H1 (cell line): ENCODE data around the gene LIPC. TPM values are rescaled to one million over a fixed set of nuclear protein-coding genes. Genes with fewer than 3 reads are reported as not detected.

Experiments
- CTCF ChIA-PET: fragments of 300-600 bp; sonication (Branson Sonifier 250); formaldehyde crosslinking; loops from one replicate; lab custom pipeline; 2021; ENCODE audit not compliant: partially characterized antibody; lab: Charles Lee
- POLR2A ChIA-PET: fragments of 300-600 bp; sonication (Branson Sonifier 250); formaldehyde crosslinking; loops from one replicate; lab custom pipeline; 2021; ENCODE audit warnings: inconsistent platforms; ENCODE audit not compliant: partially characterized antibody; lab: Charles Lee
- DNase-seq, 2 experiments: peaks; one replicate each; pipeline versions ENCODE4 v3.0.0 to v3.0.0-alpha.2; 2010 to 2022; ENCODE audit warnings: low spot score in 2 of 2, low read depth in 1 of 2, mixed read lengths in 1 of 2
- FAIRE-seq: peaks from 2 replicates; lab custom pipeline; 2011; peaks lifted over from hg19 to GRCh38; lab: Jason Lieb, UNC
- H2AFZ ChIP-seq: 2 replicates; pipeline ENCODE4 v1.8.1; 2012; ENCODE audit warnings: low read length, inconsistent platforms
- H2AK5ac ChIP-seq: 2 replicates; pipeline ENCODE4 v1.6.1; 2013; ENCODE audit warnings: low read depth, low read length
- H2BK120ac ChIP-seq: replicated peaks from 2 replicates; pipeline ENCODE3; 2013; ENCODE audit warnings: low read depth, low read length, inconsistent platforms
- H2BK12ac ChIP-seq: 2 replicates; pipeline ENCODE4 v1.6.1; 2013; ENCODE audit warnings: low read depth, low read length
- H2BK15ac ChIP-seq: 2 replicates; pipeline ENCODE4 v1.6.1; 2013; ENCODE audit warnings: low read length
- H2BK20ac ChIP-seq: 2 replicates; pipeline ENCODE4 v1.6.1; 2013; ENCODE audit warnings: low read length
- H2BK5ac ChIP-seq: 2 replicates; pipeline ENCODE4 v1.6.1; 2013; ENCODE audit warnings: low read depth, low read length
- H3K14ac ChIP-seq: 2 replicates; pipeline ENCODE4 v1.6.1; 2013; ENCODE audit warnings: inconsistent platforms; ENCODE audit not compliant: insufficient read length
- H3K18ac ChIP-seq: 2 replicates; pipeline ENCODE4 v1.6.1; 2013; ENCODE audit warnings: low read length; ENCODE audit errors: extremely low read depth
- H3K23ac ChIP-seq: 2 replicates; pipeline ENCODE4 v1.6.1; 2013; ENCODE audit warnings: inconsistent platforms; ENCODE audit not compliant: insufficient read length
- H3K23me2 ChIP-seq: 2 replicates; pipeline ENCODE4 v1.6.1; 2013; ENCODE audit warnings: low read depth, low read length
- H3K27ac ChIP-seq: 2 replicates; pipeline ENCODE4 v1.6.1; 2011; ENCODE audit warnings: low read depth, low read length, inconsistent platforms
- H3K27me3 ChIP-seq, 4 experiments: replicated peaks in 1 of 4; 1 replicate in 1 of 4; 2 replicates in 3 of 4; pipeline versions ENCODE4 v1.6.1 to v1.8.1; 2011 to 2013; ENCODE audit warnings: low read length in 3 of 4, mild to moderate bottlenecking in 3 of 4, inconsistent platforms in 2 of 4, mixed read lengths in 2 of 4, moderate library complexity in 1 of 4; ENCODE audit not compliant: control insufficient read depth in 3 of 4, insufficient read depth in 3 of 4; ENCODE audit errors: extremely low read depth in 1 of 4
- H3K36me3 ChIP-seq, 4 experiments: 2 replicates each; pipeline versions ENCODE4 v1.6.1 to v1.8.1; 2011 to 2013; ENCODE audit warnings: mild to moderate bottlenecking in 4 of 4, low read length in 3 of 4, moderate library complexity in 2 of 4, control low read depth in 1 of 4, inconsistent platforms in 1 of 4; ENCODE audit not compliant: insufficient read depth in 4 of 4, control insufficient read depth in 2 of 4
- H3K4ac ChIP-seq: replicated peaks from 2 replicates; pipeline ENCODE3; 2013; ENCODE audit warnings: low read length, low read depth, mixed read lengths, inconsistent platforms; ENCODE audit not compliant: insufficient read length
- H3K4me1 ChIP-seq, 4 experiments: replicated peaks in 1 of 4; 1 replicate in 1 of 4; 2 replicates in 3 of 4; pipeline versions ENCODE4 v1.6.1 to v1.8.1; 2011 to 2013; ENCODE audit warnings: low read length in 3 of 4, inconsistent platforms in 2 of 4, mixed read lengths in 1 of 4; ENCODE audit not compliant: insufficient read depth in 4 of 4, control insufficient read depth in 3 of 4
- H3K4me2 ChIP-seq, 2 experiments: 2 replicates each; pipeline versions ENCODE4 v1.6.1 to v1.8.1; 2011 to 2013; ENCODE audit warnings: low read depth in 2 of 2, low read length in 2 of 2, control low read depth in 1 of 2, inconsistent platforms in 1 of 2, mild to moderate bottlenecking in 1 of 2; ENCODE audit not compliant: insufficient read depth in 1 of 2
- H3K4me3 ChIP-seq, 4 experiments: fragments of 200-600, 300-600 bp in 1 of 4; sonication (generic), shearing (Covaris generic), sonication (Bioruptor Twin) in 1 of 4; 2 replicates each; pipeline versions ENCODE4 v1.5.1 to v1.8.1; 2011 to 2016; ENCODE audit warnings: low read length in 4 of 4, low read depth in 3 of 4, control low read depth in 2 of 4, inconsistent platforms in 2 of 4, mild to moderate bottlenecking in 2 of 4, mixed read lengths in 1 of 4, moderate library complexity in 1 of 4; ENCODE audit not compliant: insufficient read depth in 2 of 4; ENCODE audit errors: extremely low read depth in 1 of 4
- H3K56ac ChIP-seq: replicated peaks from 2 replicates; pipeline ENCODE3; 2013; ENCODE audit warnings: low read depth, mild to moderate bottlenecking, mixed read lengths, low read length, inconsistent platforms; ENCODE audit not compliant: insufficient read length
- H3K79me1 ChIP-seq: 2 replicates; pipeline ENCODE4 v1.6.1; 2013; ENCODE audit warnings: low read depth, low read length, control low read depth
- H3K79me2 ChIP-seq, 2 experiments: 2 replicates each; pipeline versions ENCODE4 v1.6.1 to v1.8.1; 2012 to 2013; ENCODE audit warnings: low read length in 2 of 2, mild to moderate bottlenecking in 2 of 2, inconsistent platforms in 1 of 2; ENCODE audit not compliant: insufficient read depth in 2 of 2, control insufficient read depth in 1 of 2
- H3K9ac ChIP-seq, 4 experiments: replicated peaks in 1 of 4; 1 replicate in 1 of 4; 2 replicates in 3 of 4; pipeline versions ENCODE4 v1.6.1 to v1.8.1; 2011 to 2013; ENCODE audit warnings: low read depth in 3 of 4, low read length in 3 of 4, control low read depth in 2 of 4, mild to moderate bottlenecking in 2 of 4, moderate library complexity in 2 of 4, inconsistent platforms in 1 of 4; ENCODE audit errors: extremely low read depth in 1 of 4
- H3K9me3 ChIP-seq, 2 experiments: 2 replicates each; pipeline versions ENCODE4 v1.6.1 to v1.8.1; 2012 to 2013; ENCODE audit warnings: mild to moderate bottlenecking in 2 of 2, moderate library complexity in 2 of 2, control low read depth in 1 of 2, inconsistent platforms in 1 of 2, low read depth in 1 of 2, low read length in 1 of 2, mixed read lengths in 1 of 2; ENCODE audit not compliant: insufficient read depth in 2 of 2
- H4K20me1 ChIP-seq, 2 experiments: replicated peaks in 1 of 2; 2 replicates each; pipeline versions ENCODE3 to v1.8.1; 2011 to 2013; ENCODE audit warnings: inconsistent platforms in 2 of 2, low read length in 2 of 2, mild to moderate bottlenecking in 1 of 2; ENCODE audit not compliant: insufficient read depth in 2 of 2, control insufficient read depth in 1 of 2
- H4K5ac ChIP-seq: 2 replicates; pipeline ENCODE4 v1.6.1; 2013; ENCODE audit warnings: low read length, low read depth, mixed read lengths, inconsistent platforms; ENCODE audit not compliant: insufficient read length
- H4K8ac ChIP-seq: 2 replicates; pipeline ENCODE4 v1.8.0; 2013; ENCODE audit warnings: mild to moderate bottlenecking, moderate library complexity, low read length, inconsistent platforms; ENCODE audit not compliant: insufficient read depth; ENCODE audit errors: extremely low read depth
- H4K91ac ChIP-seq: replicated peaks from 2 replicates; pipeline ENCODE3; 2013; ENCODE audit warnings: low read length, mixed read lengths, inconsistent platforms; ENCODE audit not compliant: insufficient read length
- BCL11A ChIP-seq, 2 experiments: IDR thresholded peaks; one replicate each; pipeline ENCODE4 v1.6.1; 2011; ENCODE audit warnings: low read depth in 2 of 2, low read length in 2 of 2, mild to moderate bottlenecking in 2 of 2
- CHD2 ChIP-seq: IDR thresholded peaks from 2 replicates; pipeline ENCODE4 v1.6.1; 2012; ENCODE audit warnings: low read length, improper control_type of control experiment
- EP300 ChIP-seq, 2 experiments: IDR thresholded peaks; 1 replicate in 1 of 2; 2 replicates in 1 of 2; pipeline ENCODE4 v1.6.1; 2011 to 2012; ENCODE audit warnings: low read depth in 2 of 2, low read length in 2 of 2, mild to moderate bottlenecking in 2 of 2, borderline replicate concordance in 1 of 2, inconsistent platforms in 1 of 2, moderate library complexity in 1 of 2
- EZH2 ChIP-seq: fragments of 200-600 bp; sonication (generic); IDR thresholded peaks from 2 replicates; pipeline ENCODE4 v1.7.1; 2012; ENCODE audit warnings: low read depth, mild to moderate bottlenecking, moderate library complexity, low read length, inconsistent platforms; ENCODE audit not compliant: severe bottlenecking
- HDAC6 ChIP-seq: IDR thresholded peaks from one replicate; pipeline ENCODE4 v1.7.1; 2012; ENCODE audit warnings: low read depth, mild to moderate bottlenecking, inconsistent platforms, low read length, moderate library complexity
- MAFK ChIP-seq: IDR thresholded peaks from 2 replicates; pipeline ENCODE4 v1.6.1; 2012; ENCODE audit warnings: low read depth, mild to moderate bottlenecking, improper control_type of control experiment, low read length
- NANOG ChIP-seq: IDR thresholded peaks from 2 replicates; pipeline ENCODE4 v1.6.1; 2011; ENCODE audit warnings: low read length, low read depth, mild to moderate bottlenecking, inconsistent platforms; ENCODE audit not compliant: insufficient read depth, poor library complexity, severe bottlenecking
- POLR2AphosphoS5 ChIP-seq: IDR thresholded peaks from 2 replicates; pipeline ENCODE4 v1.6.1; 2011; ENCODE audit warnings: low read depth, low read length
- POU5F1 ChIP-seq: IDR thresholded peaks from 2 replicates; pipeline ENCODE4 v1.6.1; 2011; ENCODE audit warnings: low read depth, mild to moderate bottlenecking, low read length, moderate library complexity
- SIRT6 ChIP-seq: IDR thresholded peaks from one replicate; pipeline ENCODE4 v1.7.1; 2012; ENCODE audit warnings: low read length, inconsistent platforms
- SP2 ChIP-seq: IDR thresholded peaks from 2 replicates; pipeline ENCODE4 v1.6.1; 2012; ENCODE audit warnings: mild to moderate bottlenecking, low read length, inconsistent platforms
- ZNF274 ChIP-seq: IDR thresholded peaks from 2 replicates; pipeline ENCODE4 v1.7.0; 2012; ENCODE audit warnings: low read length, borderline replicate concordance; ENCODE audit errors: extremely low read depth
- WGBS, 2 experiments: shearing (Covaris generic) in 1 of 2; methylation state at CpG; one replicate each; pipeline versions ENCODE4 v1.1.6 to v1.1.7; 2013 to 2015; ENCODE audit warnings: low lambda C conversion rate in 2 of 2, mixed read lengths in 2 of 2, inconsistent platforms in 1 of 2, low coverage in 1 of 2, missing lambda C conversion rate in 1 of 2; ENCODE audit not compliant: insufficient replicate concordance in 2 of 2, insufficient coverage in 1 of 2, insufficient read length in 1 of 2; ENCODE audit errors: extremely low coverage in 1 of 2, missing lambda C conversion rate in 1 of 2; 5-methylcytosine and 5-hydroxymethylcytosine counted together
- polyA plus RNA-seq, 7 experiments: library from polyadenylated mRNA; depleted of rRNA in 3 of 7; stranded (reverse) in 5 of 7; unstranded in 2 of 7; fragments of >200 nt in 5 of 7; fragments of 200-250 nt in 2 of 7; gene quantifications; 1 replicate in 5 of 7; 2 replicates in 1 of 7; 4 replicates in 1 of 7; pipeline versions ENCODE4 v1.2.1 to v1.2.3, GENCODE V29; 2011 to 2013; ENCODE audit warnings: missing spikeins in 2 of 7, mixed read lengths in 2 of 7
- total RNA-seq: library from RNA; stranded (reverse); fragmentation: NEBNext Ultra II Directional; extraction: Animal tissue kit (Norgen Biotek cat#: 25700); gene quantifications from 2 replicates; pipeline ENCODE4 v1.2.1, GENCODE V29; 2021
- TF ChIP-seq, protein P1 (sequence below): IDR thresholded peaks from 2 replicates; pipeline ENCODE4 v1.6.1; 2012; ENCODE audit warnings: low read length, inconsistent platforms

The LIPC gene
- total and polyA plus RNA-seq, 2 of the 8 experiments (the other 6 are each of a cell fraction or from before 2014, with no cell fraction given): not detected

GRCh38 chr15:58537033-58537432 lies 105.2 kb downstream of the LIPC start:
- CTCF ChIA-PET: interaction anchor here (0.9 kb wide), 1 partner anchor 267 kb away, joined by 3 read pairs; no protein-coding TSS in a partner anchor
- no peak for TF ChIP-seq ZNF274
- TF ChIP-seq SIRT6: no peak
- no peak for TF ChIP-seq BCL11A (IDR thresholded peaks at IDR 0.05; ENCODE audit: low read depth in 2 of 2, low read length in 2 of 2)
- TF ChIP-seq HDAC6: no peak
- TF ChIP-seq EZH2: no peak
- no peak for TF ChIP-seq EP300 (IDR thresholded peaks at IDR 0.05; ENCODE audit: borderline replicate concordance in 1 of 2, low read depth in 2 of 2, low read length in 2 of 2)
- TF ChIP-seq NANOG: no peak
- TF ChIP-seq POLR2AphosphoS5: no peak
- no peak for TF ChIP-seq POU5F1
- no peak for TF ChIP-seq CHD2
- no peak for TF ChIP-seq SP2
- no peak for TF ChIP-seq MAFK
- TF ChIP-seq, protein P1, sequence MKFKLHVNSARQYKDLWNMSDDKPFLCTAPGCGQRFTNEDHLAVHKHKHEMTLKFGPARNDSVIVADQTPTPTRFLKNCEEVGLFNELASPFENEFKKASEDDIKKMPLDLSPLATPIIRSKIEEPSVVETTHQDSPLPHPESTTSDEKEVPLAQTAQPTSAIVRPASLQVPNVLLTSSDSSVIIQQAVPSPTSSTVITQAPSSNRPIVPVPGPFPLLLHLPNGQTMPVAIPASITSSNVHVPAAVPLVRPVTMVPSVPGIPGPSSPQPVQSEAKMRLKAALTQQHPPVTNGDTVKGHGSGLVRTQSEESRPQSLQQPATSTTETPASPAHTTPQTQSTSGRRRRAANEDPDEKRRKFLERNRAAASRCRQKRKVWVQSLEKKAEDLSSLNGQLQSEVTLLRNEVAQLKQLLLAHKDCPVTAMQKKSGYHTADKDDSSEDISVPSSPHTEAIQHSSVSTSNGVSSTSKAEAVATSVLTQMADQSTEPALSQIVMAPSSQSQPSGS: no peak

More at GRCh38 chr15:58537033-58537432, 105.2 kb downstream of the LIPC start:
- no peak overlapping the region for H3K23ac ChIP-seq
- POLR2A ChIA-PET: no interaction called here
- no peaks in the 10 kb centered on the region for H3K79me1 ChIP-seq
- H2AFZ ChIP-seq: no peak overlapping the region
- DNase-seq: no peak
- FAIRE-seq: no peak
- no peaks in the 10 kb centered on the region for H3K27me3 ChIP-seq
- no peak overlapping the region for H3K4me3 ChIP-seq
- H3K4me2 ChIP-seq: no peak overlapping the region
- H2BK20ac ChIP-seq: no peak overlapping the region
- no peak overlapping the region for H2BK5ac ChIP-seq
- no peak overlapping the region for H2BK12ac ChIP-seq
- H4K20me1 ChIP-seq: no peaks in the 10 kb centered on the region
- 92% methylated on average over 9 of the region's 9 CpGs; no CpG with 5 or more reads in 1 of the 2 experiments for WGBS, 2 experiments
- no peaks in the 10 kb centered on the region; the same call in 1 of the 2 replicates for H3K23me2 ChIP-seq
- H3K79me2 ChIP-seq: no peaks in the 10 kb centered on the region
- no peak overlapping the region for H3K27ac ChIP-seq
- H2BK15ac ChIP-seq: no peak overlapping the region
- H3K4ac ChIP-seq: no peak overlapping the region
- H3K36me3 ChIP-seq: no peaks in the 10 kb centered on the region
- no peak overlapping the region for H4K5ac ChIP-seq
- H3K14ac ChIP-seq: no peak overlapping the region
- H2BK120ac ChIP-seq: no peak overlapping the region
- H3K18ac ChIP-seq: no peak overlapping the region
- no peaks in the 10 kb centered on the region for H3K9me3 ChIP-seq
- H4K8ac ChIP-seq: peak overlapping the region; percentile 23; the same call in 1 of the 2 replicates
- no peak overlapping the region for H2AK5ac ChIP-seq
- H3K9ac ChIP-seq: no peak overlapping the region
- no peaks in the 10 kb centered on the region for H3K4me1 ChIP-seq
- H4K91ac ChIP-seq: no peak overlapping the region
- no peak overlapping the region for H3K56ac ChIP-seq
